Germinal center (tissue), 1 donor: Measurements from ENCODE around the gene DCD.
"Not testable (repeated sequence)": the region's sequence is repeated elsewhere in the genome, so short reads cannot be mapped to it uniquely, and the experiment has no call there.

Experiments
- DNase-seq: peaks from one replicate; pipeline ENCODE4 v3.0.0; 2012; ENCODE audit warnings: mixed read lengths, low spot score

DCD gene

GRCh38 chr12:54648265-54648664, at the start of gene DCD:
DCD (minus strand) TSS chr12:54648365; CDS start chr12:54648303, 62 bp downstream.
- DNase-seq = no peak

GRCh38 chr12:54697851-54698250, 49.7 kb upstream of the DCD start:
- no peak for DNase-seq

GRCh38 chr12:54692353-54692752, 44.2 kb upstream of the DCD start:
- DNase-seq = no peak

- DNase-seq = no peak
These were observed 41.8 kb upstream of the DCD start for GRCh38 chr12:54689984-54690383.

- DNase-seq = no peak
These were observed 40.8 kb upstream of the DCD start for GRCh38 chr12:54689034-54689372.

- DNase-seq = no peak
These were observed 40.3 kb upstream of the DCD start for GRCh38 chr12:54688309-54689033.

- DNase-seq = no peak
These were observed 36.8 kb upstream of the DCD start for GRCh38 chr12:54684636-54685630.

- DNase-seq = no peak
These were observed 35.2 kb upstream of the DCD start for GRCh38 chr12:54683398-54683797.

- DNase-seq = no peak
These were observed 34.5 kb upstream of the DCD start for GRCh38 chr12:54682674-54683073.

- DNase-seq = peak; percentile 53
These were observed 32.2 kb upstream of the DCD start for GRCh38 chr12:54680374-54680773.

- DNase-seq = no peak
These were observed 30.0 kb upstream of the DCD start for GRCh38 chr12:54678131-54678530.

GRCh38 chr12:54667945-54668344, 19.8 kb upstream of the DCD start:
- DNase-seq = no peak

GRCh38 chr12:54666008-54666407, 17.8 kb upstream of the DCD start:
- DNase-seq = no peak

- not testable (repeated sequence) for DNase-seq
These were observed 17.0 kb upstream of the DCD start for GRCh38 chr12:54665022-54665635.

GRCh38 chr12:54663603-54664002, 15.4 kb upstream of the DCD start:
- DNase-seq = no peak

- no peak for DNase-seq
These were observed 13.9 kb upstream of the DCD start for GRCh38 chr12:54662026-54662425.

- DNase-seq = no peak
These were observed 12.9 kb upstream of the DCD start for GRCh38 chr12:54661048-54661447.

GRCh38 chr12:54660320-54660962, 12.3 kb upstream of the DCD start:
- no peak for DNase-seq

GRCh38 chr12:54658306-54659264, 10.4 kb upstream of the DCD start:
- peak; percentile 63 for DNase-seq

GRCh38 chr12:54657105-54657607, 9.0 kb upstream of the DCD start:
- DNase-seq = no peak

- no peak for DNase-seq
These were observed 6.8 kb upstream of the DCD start for GRCh38 chr12:54654926-54655325.
